H9 (cell line): ENCODE measurements around the gene SLC52A3. TPM values are rescaled to one million over a fixed set of nuclear protein-coding genes. Genes with fewer than 3 reads are reported as not detected.
A peak's percentile ranks its signal among the peaks of the same experiment; 100 is the strongest.
"Not testable (repeated sequence)": the region's sequence is repeated elsewhere in the genome, so short reads cannot be mapped to it uniquely, and the experiment has no call there.

Source experiments
- DNase-seq: peaks from one replicate; pipeline ENCODE4 v3.0.0-alpha.2; 2017
- H2AFZ ChIP-seq: one replicate; pipeline ENCODE4 v1.6.1; 2013; ENCODE audit warnings: mild to moderate bottlenecking, low read length, control low read depth, moderate library complexity
- H2AK5ac ChIP-seq: 2 replicates; pipeline ENCODE4 v1.6.1; 2013; ENCODE audit warnings: low read length, control low read depth, mixed read lengths; ENCODE audit not compliant: insufficient read length
- H2BK120ac ChIP-seq: one replicate; pipeline ENCODE4 v1.6.1; 2013; ENCODE audit warnings: low read depth, mild to moderate bottlenecking, low read length, control low read depth, inconsistent platforms; ENCODE audit not compliant: poor library complexity, severe bottlenecking
- H2BK12ac ChIP-seq: 2 replicates; pipeline ENCODE4 v1.6.1; 2013; ENCODE audit warnings: low read length, control low read depth, mixed read lengths, low read depth; ENCODE audit not compliant: insufficient read length
- H2BK15ac ChIP-seq: 2 replicates; pipeline ENCODE4 v1.6.1; 2013; ENCODE audit warnings: low read depth, low read length, control low read depth
- H2BK20ac ChIP-seq: one replicate; pipeline ENCODE4 v1.6.1; 2013; ENCODE audit warnings: low read depth, mild to moderate bottlenecking, low read length, control low read depth, inconsistent platforms; ENCODE audit not compliant: poor library complexity, severe bottlenecking
- H2BK5ac ChIP-seq: 2 replicates; pipeline ENCODE4 v1.6.1; 2013; ENCODE audit warnings: low read length, control low read depth, mixed read lengths; ENCODE audit not compliant: insufficient read length
- H3K14ac ChIP-seq: 2 replicates; pipeline ENCODE4 v1.6.1; 2013; ENCODE audit warnings: low read length, control low read depth; ENCODE audit not compliant: insufficient read depth
- H3K18ac ChIP-seq: 2 replicates; pipeline ENCODE4 v1.6.1; 2013; ENCODE audit warnings: low read depth, mild to moderate bottlenecking, mixed read lengths, low read length, control low read depth; ENCODE audit not compliant: insufficient read length
- H3K23ac ChIP-seq: 2 replicates; pipeline ENCODE4 v1.6.1; 2013; ENCODE audit warnings: low read length, control low read depth, mixed read lengths, low read depth; ENCODE audit not compliant: insufficient read length
- H3K23me2 ChIP-seq: 2 replicates; pipeline ENCODE4 v1.6.1; 2013; ENCODE audit warnings: low read depth, mild to moderate bottlenecking, mixed read lengths, low read length, control low read depth; ENCODE audit not compliant: insufficient read length, poor library complexity, severe bottlenecking
- H3K27ac ChIP-seq: 2 replicates; pipeline ENCODE4 v1.5.1; 2013; ENCODE audit warnings: low read length, control low read depth, mixed read lengths, low read depth; ENCODE audit not compliant: insufficient read length
- H3K27me3 ChIP-seq: 2 replicates; pipeline ENCODE4 v1.6.1; 2013; ENCODE audit warnings: low read length, control low read depth, inconsistent platforms; ENCODE audit not compliant: insufficient read depth
- H3K4ac ChIP-seq: 2 replicates; pipeline ENCODE4 v1.6.1; 2013; ENCODE audit warnings: low read depth, mild to moderate bottlenecking, control low read depth, inconsistent platforms, low read length, moderate library complexity
- H3K4me1 ChIP-seq: 2 replicates; pipeline ENCODE4 v1.6.1; 2013; ENCODE audit warnings: low read length, control low read depth, inconsistent platforms; ENCODE audit not compliant: insufficient read depth
- H3K4me2 ChIP-seq: 2 replicates; pipeline ENCODE4 v1.6.1; 2013; ENCODE audit warnings: low read length, control low read depth, mixed read lengths; ENCODE audit not compliant: insufficient read length, insufficient read depth
- H3K56ac ChIP-seq: 2 replicates; pipeline ENCODE4 v1.6.1; 2013; ENCODE audit warnings: low read depth, mild to moderate bottlenecking, mixed read lengths, low read length, control low read depth; ENCODE audit not compliant: insufficient read length
- H3K79me1 ChIP-seq: 2 replicates; pipeline ENCODE4 v1.6.1; 2013; ENCODE audit warnings: low read depth, mild to moderate bottlenecking, moderate library complexity, low read length, control low read depth, inconsistent platforms; ENCODE audit not compliant: insufficient read depth, poor library complexity, severe bottlenecking
- H3K79me2 ChIP-seq: 2 replicates; pipeline ENCODE4 v1.6.1; 2013; ENCODE audit warnings: low read length, control low read depth, inconsistent platforms; ENCODE audit not compliant: insufficient read depth
- H3K9ac ChIP-seq: 2 replicates; pipeline ENCODE4 v1.6.1; 2013; ENCODE audit warnings: low read length, control low read depth, mixed read lengths; ENCODE audit not compliant: insufficient read length; ENCODE audit errors: extremely low read depth
- H3K9me3 ChIP-seq: one replicate; pipeline ENCODE4 v1.6.1; 2013; ENCODE audit warnings: low read depth, low read length, inconsistent platforms; ENCODE audit not compliant: control insufficient read depth
- H3T11ph ChIP-seq: one replicate; pipeline ENCODE4 v1.6.1; 2013; ENCODE audit warnings: mild to moderate bottlenecking, low read length, control low read depth, inconsistent platforms
- H4K20me1 ChIP-seq: one replicate; pipeline ENCODE4 v1.6.1; 2013; ENCODE audit not compliant: control insufficient read depth, insufficient read length, insufficient read depth
- H4K5ac ChIP-seq: 2 replicates; pipeline ENCODE4 v1.6.1; 2013; ENCODE audit warnings: low read depth, mild to moderate bottlenecking, mixed read lengths, low read length, control low read depth; ENCODE audit not compliant: insufficient read length
- H4K8ac ChIP-seq: replicated peaks from 2 replicates; pipeline ENCODE4 v1.6.1; 2013; ENCODE audit warnings: low read length, control low read depth, mixed read lengths, low read depth; ENCODE audit not compliant: insufficient read length
- H4K91ac ChIP-seq: 2 replicates; pipeline ENCODE4 v1.6.1; 2013; ENCODE audit warnings: low read depth, mild to moderate bottlenecking, moderate library complexity, mixed read lengths, low read length, control low read depth; ENCODE audit not compliant: insufficient read length
- H3K27ac Mint-ChIP-seq, 3 experiments: 2 replicates in 2 of 3; 3 replicates in 1 of 3; pipeline ENCODE4 v1.8.0; 2020 to 2021; ENCODE audit warnings: mixed read lengths in 3 of 3, mild to moderate bottlenecking in 1 of 3, moderate library complexity in 1 of 3
- H3K27me3 Mint-ChIP-seq: 2 replicates; pipeline ENCODE4 v1.8.0; 2021; ENCODE audit warnings: low read depth, mild to moderate bottlenecking, moderate library complexity, mixed read lengths
- H3K36me3 Mint-ChIP-seq, 3 experiments: 2 replicates in 2 of 3; 3 replicates in 1 of 3; pipeline ENCODE4 v1.8.0; 2020 to 2021; ENCODE audit warnings: low read depth in 3 of 3, mixed read lengths in 3 of 3; ENCODE audit not compliant: insufficient read depth in 1 of 3
- H3K4me1 Mint-ChIP-seq, 2 experiments: 2 replicates each; pipeline ENCODE4 v1.8.0; 2020; ENCODE audit warnings: mixed read lengths in 2 of 2
- H3K4me3 Mint-ChIP-seq, 2 experiments: 2 replicates in 1 of 2; 3 replicates in 1 of 2; pipeline ENCODE4 v1.8.0; 2020 to 2021; ENCODE audit warnings: mild to moderate bottlenecking in 2 of 2, mixed read lengths in 2 of 2, moderate library complexity in 1 of 2
- H3K9me3 Mint-ChIP-seq, 2 experiments: 2 replicates in 1 of 2; 3 replicates in 1 of 2; pipeline ENCODE4 v1.8.0; 2020; ENCODE audit warnings: mild to moderate bottlenecking in 2 of 2, mixed read lengths in 2 of 2, moderate library complexity in 1 of 2
- WGBS: extraction: QIAGEN DNeasy Blood & Tissue Kit; methylation state at CpG from one replicate; pipeline ENCODE4 v1.1.7; 2013; ENCODE audit warnings: missing lambda C conversion rate, low lambda C conversion rate, mixed read lengths; ENCODE audit not compliant: insufficient read length; ENCODE audit errors: extremely low coverage; 5-methylcytosine and 5-hydroxymethylcytosine counted together
- total RNA-seq: library from RNA; stranded (reverse); gene quantifications from 2 replicates; pipeline ENCODE4 v1.2.1, GENCODE V29; 2021

The SLC52A3 gene
- total RNA-seq, 1 experiment from 2014 or later: 3.3 TPM

DNA sequence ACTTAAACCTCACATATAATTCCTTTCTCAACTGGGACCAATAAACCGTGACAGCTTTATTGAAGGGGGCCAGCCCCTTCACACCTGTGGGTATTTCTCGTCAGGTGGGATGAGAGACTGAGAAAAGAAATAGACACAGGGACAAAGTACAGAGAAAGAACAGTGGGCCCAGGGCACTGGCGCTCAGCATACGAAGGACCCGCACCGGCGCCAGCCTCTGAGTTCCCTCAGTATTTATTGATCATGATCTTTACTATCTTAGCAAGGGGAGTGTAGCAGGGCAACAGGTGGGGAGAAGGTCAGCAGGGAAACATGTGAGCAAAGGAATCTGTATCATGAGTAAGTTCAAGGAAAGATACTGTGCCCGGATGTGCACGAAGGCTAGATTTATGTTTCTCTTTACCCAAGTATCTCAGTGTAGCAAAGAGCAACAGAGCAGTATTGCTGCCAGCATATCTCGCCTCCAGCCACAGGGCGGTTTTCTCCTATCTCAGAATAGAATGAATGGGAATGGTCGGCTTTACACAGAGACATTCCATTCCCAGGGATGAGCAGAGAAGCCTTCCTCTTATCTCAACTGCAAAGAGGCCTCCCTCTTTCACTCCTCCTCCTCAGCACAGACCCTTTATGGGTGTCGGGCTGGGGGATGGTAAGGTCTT, 43.6 kb upstream of the SLC52A3 start:
- Mint-ChIP-seq H3K4me1 (peaks cover 9 to 16% of the 10 kb centered on the region in 2 experiments), H3K9me3 (peaks cover 7 to 18% of the 10 kb centered on the region in 2 experiments; a peak in 4 of 5 replicates), H3K36me3 (peaks cover 0 to 13% (median 5%) of the 10 kb centered on the region in 3 experiments), H3K27ac (peak overlapping the region in 1 of 3 experiments; percentile 47; a peak in 2 of 7 replicates)
- H4K20me1 ChIP-seq, H3T11ph ChIP-seq, H4K5ac ChIP-seq, H3K27ac ChIP-seq, H3K79me2 ChIP-seq, H3K4me3 Mint-ChIP-seq, H3K9me3 ChIP-seq, H2AK5ac ChIP-seq, H3K56ac ChIP-seq, H2BK20ac ChIP-seq, H2BK5ac ChIP-seq, H4K8ac ChIP-seq, H4K91ac ChIP-seq, H3K79me1 ChIP-seq, H3K9ac ChIP-seq, H3K4me1 ChIP-seq, H2BK15ac ChIP-seq, DNase-seq, H3K27me3 ChIP-seq, H3K14ac ChIP-seq, H3K23ac ChIP-seq, H3K27me3 Mint-ChIP-seq, H3K23me2 ChIP-seq, H2BK120ac ChIP-seq, H3K18ac ChIP-seq, H3K4me2 ChIP-seq, H3K4ac ChIP-seq, H2AFZ ChIP-seq, H2BK12ac ChIP-seq: not testable (repeated sequence)
- WGBS: no CpG with 5 or more reads among the region's 13 CpGs
